HG02973 (cell line): ENCODE data around the gene MEIS2.

Source experiments
- ATAC-seq: cut with Tn5 transposase; IDR thresholded peaks from one replicate; pipeline ENCODE4 v1.9.1; 2021; ENCODE audit warnings: moderate library complexity; ENCODE audit not compliant: unreplicated experiment

Gene MEIS2

DNA sequence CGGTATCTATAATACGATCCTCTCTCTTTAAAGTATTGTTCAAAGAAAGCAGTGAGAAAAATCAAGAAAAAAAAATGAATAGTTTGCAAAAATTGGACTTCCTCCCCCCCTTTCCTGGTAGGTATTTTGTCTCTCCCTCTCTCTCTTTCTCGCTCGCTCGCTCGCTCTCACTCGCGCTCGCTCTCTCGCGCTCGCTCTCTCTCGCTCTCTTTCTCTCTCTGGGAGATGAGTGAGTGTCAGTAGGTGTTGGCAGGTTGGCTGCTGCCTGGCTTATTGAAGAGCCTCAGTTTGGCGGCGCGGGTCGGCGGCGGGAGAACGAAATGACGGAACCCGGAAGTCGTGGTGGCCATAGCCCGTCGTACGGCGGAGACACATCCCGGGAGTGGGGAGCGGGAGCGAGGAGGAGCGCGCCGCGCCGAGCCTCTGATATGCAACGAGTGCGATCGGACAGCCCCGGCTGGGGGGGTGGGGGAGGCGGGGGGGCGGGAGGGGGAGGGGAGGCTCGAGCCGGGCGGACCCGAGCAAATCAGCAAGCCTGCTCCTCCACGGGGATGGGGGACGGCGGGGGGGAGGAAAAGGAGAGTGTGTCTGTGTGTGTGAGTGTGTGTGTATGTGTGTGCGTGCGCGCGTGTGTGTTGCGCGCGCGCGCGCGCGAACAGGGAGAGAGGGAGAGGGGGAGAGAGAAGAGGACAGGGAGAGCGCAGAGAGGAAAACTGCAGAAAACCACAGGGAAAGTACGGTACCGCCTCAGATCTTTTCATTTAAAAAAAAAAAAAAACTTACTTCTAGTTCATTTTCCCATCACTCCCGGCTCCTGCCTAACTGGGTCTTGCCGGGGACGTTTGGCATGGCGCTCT, at the start of gene MEIS2:
MEIS2 (minus strand) TSS at position 441 of the 857 bp plus-strand sequence. CDS start 1,083 bp downstream, outside the sequence.
- ATAC-seq: no peak

DNA sequence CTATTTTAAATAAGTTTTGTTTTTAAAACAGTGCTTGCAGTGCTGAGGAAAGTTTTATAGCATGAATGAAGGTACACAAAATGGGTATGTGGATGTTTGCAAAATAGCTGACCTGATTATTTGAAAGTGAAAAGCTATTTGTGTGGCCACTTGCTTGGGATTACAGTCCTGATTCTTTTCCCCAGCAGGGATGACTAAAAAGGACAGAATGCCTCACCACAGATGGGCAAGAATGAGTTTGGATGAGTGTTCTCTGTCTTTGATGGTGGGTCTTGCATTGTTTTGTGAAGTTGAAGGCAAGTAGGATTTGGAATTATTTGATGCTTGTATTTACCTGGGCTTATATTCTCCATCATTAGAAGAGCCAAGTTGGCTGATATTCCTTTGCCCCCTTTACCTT, 48.8 kb upstream of the MEIS2 start:
- no peak for ATAC-seq

DNA sequence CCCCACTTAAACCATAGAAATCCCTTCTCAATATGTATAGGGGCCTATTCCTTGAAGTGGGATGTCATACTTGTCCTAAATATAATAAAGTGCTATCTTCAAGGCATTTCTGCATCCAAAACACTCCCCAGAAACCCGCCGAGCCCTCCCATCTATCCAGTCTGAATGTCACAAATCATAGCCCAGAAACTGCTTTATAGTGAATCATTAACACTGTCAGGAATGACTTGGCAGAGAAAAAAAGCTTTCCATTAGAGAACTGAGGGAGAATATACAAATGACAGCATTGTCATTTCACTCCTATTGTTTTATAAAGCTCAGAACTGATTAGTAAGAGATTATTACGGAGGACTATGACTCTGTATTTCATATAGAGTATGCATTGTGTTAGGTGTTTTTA, 48.4 kb upstream of the MEIS2 start:
- no peak for ATAC-seq

DNA sequence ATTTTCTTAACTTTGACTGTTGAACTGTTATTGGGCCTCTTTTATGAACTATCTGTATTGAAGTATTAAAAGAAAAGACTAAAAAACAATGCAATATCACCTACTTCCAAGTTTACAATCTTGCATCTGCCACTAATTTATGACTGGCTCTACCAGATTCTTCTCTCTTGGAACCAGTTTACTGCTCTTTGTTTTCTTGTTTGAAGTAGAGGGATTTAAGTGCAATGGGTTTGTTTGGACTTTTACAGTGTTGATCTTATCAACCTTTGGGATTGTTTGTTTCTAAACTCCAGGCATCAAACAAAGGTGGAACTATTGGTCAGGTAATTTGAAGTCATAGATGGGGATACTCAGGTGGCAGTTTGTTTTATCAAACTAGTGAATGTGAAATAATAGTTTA, 43.0 kb upstream of the MEIS2 start:
- no peak for ATAC-seq

DNA sequence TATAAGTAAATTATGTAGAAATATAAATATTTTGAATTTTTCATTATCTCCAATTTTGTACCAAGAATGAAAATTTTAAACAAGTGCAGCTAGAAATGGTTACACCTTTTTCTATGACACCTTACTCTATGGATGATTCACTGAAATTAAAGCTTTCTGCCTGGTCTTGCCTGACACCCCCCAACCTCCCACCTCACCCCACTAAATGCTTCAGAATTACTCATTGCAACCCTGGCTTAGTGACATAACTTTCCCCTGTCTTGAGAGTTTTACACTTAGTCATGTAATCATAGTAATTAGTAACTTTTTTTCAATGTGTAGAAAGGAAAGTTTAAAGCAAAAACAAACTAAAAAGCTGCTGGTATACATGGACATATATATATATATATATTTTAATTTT, 42.0 kb upstream of the MEIS2 start:
- no peak for ATAC-seq

DNA sequence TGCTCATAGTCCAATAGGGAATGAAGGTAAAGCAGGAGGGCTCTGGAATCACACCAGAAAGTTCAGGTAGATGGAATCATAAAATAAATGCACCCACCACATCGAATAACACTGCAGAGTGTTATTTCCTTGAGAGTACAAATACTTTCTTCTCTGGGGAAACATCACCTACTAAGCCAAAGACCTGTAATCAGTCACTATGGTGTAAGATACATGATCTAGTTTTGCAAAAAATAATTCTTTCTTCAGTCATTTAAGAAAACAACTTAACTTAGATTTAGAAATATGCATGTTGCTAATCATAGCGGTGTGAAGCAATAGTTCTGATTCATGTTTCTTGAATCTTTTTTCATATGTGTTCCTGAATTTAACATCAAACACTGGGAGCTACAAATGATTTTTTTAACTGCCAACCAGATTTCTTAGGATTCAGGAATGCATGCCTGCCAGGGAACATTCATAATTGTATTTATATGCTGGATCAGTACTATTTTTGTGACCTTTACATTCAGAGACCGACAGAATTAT, 40.2 kb upstream of the MEIS2 start:
- no peak for ATAC-seq

DNA sequence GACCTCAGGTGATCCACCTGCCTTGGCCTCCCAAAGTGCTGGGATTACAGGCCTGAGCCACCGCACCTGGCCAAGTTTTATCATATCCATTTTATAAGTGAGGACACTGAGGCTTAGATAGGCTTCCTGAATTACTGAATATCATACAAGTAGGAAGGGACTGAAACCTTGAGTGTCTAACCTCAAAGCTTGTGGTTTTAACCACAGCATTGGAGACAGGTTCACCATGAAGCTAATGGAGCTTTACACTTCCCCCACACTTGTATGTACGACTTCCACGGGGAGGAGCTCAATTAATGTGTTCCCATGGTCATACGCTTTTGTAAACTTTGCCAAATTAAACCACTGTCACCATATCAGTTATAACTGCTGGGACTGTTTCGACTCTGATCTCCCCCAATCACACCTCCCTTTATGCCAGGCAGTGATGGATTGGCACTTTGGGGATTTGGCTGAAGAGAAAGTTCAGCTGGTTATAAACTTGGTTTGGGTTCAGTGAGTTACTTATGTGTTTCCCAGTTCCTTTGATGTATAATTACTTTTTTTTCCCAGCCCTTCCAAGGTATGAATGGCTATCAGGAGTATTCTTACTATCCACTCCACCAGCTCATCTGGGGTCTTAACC, 38.4 kb upstream of the MEIS2 start:
- ATAC-seq: no peak

DNA sequence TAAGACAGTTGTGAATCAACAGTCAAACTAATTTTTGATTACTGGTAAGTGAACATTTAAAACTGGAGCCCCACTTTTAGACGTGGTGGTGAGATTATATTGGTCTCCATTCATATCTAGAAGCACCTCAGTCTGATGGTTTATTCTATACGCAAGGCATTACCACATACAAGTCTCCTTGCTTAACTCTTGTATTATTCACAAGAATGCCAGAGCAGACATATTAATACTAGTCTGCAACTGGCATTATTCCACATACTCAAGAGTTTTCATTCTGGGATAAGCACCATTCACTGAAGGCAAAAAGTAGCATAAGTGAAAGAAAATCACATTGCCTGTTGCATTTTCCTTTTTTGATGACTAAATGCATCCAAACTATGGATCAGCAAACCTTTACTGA, 36.9 kb upstream of the MEIS2 start:
- ATAC-seq: no peak

DNA sequence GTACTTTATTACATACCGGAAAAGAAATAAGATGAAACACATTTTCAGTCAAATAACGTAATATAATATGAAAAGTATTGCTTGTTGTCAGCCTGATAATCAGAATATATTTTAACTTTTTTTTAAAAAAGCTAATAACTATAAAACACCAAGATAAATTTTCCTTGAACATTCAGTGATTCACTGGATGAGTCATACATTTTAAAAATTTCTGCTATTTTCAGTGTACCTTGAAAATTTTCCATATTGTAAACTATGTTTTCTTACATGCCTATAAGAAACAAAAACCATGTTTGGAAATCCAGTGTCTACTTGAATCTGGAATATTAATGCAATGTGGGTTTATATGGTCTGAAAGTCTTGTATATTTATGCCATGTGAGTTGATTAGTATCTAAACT, 36.3 kb upstream of the MEIS2 start:
- ATAC-seq: no peak

DNA sequence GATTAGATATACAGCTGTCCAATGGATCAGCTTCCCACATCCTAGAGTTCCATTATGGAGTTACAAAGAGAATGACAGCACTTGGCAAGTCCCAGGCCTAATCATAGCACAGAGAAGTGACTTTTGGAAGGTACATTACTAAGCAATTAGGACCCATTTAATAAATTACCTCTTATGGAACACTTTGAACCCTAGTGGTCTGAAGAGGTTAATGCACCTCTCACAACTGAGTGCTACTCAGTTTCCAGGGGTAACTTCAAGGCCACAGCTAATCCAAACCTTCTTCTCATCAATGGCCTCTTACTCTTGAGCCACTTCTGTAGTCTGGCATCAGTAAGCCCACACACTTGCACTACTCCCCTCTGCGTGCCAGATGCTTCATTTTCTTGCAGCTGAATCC, 34.9 kb upstream of the MEIS2 start:
- ATAC-seq: peak; percentile 85

DNA sequence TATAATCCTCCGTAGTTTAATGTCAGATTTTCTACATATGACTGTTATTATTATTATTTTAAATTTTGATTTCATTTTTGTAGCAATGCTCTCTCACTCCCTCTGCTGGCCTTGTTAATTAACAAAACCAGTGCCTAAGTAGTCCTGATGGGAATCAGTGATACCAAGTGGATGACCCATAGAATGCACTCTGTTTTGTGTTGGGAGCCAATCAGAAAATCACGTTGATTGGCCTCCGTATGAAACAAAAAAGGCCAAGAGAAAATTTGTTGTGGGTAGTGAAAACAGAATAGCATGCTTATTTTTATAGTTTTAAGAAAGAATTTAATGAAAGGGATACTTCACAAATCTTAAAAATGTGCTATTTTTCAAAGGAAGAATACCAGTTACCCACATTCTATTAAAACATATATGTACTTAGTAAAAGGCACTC, 34.4 kb upstream of the MEIS2 start:
- ATAC-seq: no peak

DNA sequence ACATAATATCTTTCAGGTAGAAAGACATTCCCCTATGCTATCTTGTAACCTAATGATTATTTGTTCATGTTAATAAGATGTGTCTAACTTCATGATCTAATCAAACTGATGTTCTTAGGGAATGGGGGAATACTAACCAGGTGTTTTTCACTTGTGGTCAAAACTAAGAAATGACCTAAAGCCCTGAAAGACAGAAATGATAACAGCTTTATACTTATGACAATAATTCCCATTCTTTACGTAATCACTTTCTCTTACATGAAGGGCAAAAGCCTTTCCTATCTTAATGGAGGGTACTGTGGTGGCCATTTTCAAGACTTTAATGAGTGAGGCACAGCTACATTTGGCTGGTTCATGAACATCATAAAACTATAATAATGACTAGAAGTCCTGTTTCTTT, 33.9 kb upstream of the MEIS2 start:
- ATAC-seq: no peak

DNA sequence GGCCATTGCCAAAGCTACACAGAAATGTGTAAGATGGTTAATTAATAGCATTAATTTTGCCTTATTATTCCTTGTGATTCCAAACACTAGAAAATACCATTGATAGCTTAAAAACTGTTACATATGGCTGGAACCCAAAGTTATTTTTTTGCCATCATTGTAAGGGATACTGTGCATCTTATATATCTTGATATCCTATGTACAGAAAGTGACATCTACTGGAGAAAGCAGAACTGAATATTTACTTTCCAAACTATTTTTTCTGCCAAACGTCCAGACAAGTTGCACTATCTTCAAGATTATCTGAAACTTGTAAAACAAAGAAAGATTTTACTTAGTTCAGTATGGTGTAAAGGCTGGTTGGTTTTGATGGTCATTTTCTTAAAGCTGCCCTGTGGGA, 33.3 kb upstream of the MEIS2 start:
- no peak for ATAC-seq

DNA sequence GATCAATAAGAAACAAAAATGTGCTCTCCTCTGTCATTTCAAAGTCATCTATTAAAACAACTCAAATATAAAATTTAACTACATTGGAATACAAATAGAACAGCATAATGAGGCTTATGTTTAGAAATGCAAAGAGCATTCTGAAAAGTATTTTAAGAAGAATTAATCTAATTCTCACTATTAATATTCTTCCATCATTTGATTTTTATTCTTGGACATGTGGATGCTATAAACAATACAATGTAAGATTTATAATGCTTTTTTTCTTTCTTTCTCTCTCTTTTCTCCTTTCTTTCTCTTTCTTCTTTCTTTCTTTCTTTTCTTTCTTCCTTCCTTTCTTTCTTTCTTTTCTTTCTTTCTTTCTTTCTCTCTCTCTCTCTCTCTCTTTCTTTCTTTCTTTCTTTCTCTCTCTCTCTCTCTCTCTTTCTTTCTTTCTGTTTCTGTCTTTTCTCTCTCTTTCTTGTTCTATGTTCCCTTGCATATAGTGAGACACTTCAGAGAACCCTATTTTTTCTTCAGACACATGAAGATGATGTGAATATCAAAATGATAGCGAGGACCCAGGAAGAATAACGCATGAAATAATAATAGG, 32.6 kb upstream of the MEIS2 start:
- ATAC-seq: no peak

DNA sequence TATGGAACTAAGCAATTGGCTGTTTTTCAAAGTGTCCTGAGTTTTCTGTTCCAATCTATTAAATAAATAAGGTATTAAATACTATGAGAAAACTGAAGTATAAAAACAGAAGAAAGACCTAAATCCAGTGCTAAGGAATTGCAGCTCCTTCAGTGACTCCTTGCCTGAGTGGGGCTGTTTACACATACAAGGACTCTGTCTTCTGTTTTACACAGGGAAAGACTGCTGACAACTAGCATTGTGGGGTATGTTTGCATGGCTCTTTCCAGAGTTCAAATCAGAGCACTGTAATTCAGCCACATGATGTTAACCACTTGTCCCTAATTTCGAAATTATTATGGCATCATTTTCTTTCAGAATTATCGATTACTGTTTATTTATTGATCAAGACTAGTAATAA, 31.3 kb upstream of the MEIS2 start:
- ATAC-seq: no peak

DNA sequence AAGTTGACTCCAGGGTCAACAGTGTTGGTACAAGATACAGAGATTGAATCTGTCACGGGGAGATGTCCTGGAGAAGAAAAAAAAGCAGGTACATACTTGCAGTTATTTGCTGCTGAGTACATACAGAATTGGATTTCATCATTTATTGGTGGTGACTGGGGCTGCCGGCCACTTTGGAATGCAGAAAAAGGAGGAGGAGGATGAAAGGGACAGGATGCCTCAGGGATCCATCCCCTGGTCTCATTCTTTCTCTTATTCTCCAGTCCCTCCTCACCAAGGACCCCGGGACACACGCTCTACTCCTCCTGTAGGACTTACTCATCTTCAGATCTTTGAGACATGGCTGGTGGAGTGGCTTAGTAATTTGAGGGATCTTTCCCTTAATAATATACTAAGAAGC, 30.0 kb upstream of the MEIS2 start:
- no peak for ATAC-seq

DNA sequence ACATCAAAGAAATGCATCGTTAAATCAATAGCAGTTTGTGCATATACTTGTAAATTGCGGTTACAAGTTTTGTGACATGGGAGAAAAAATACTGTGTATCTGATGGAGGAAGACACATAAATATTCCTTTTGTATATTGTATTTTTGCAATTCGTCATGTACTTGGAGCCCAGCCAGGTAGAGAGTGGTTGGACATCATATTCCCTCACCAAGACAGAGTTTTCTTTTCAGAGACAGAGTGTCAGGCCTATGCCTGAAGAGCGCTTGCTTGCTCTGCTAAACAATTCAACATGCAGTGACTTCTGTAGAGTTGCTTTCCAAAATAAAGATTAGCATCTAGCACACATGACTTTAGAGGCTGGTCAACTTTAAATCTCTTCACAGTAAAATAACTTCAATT, 24.8 kb upstream of the MEIS2 start:
- no peak for ATAC-seq

DNA sequence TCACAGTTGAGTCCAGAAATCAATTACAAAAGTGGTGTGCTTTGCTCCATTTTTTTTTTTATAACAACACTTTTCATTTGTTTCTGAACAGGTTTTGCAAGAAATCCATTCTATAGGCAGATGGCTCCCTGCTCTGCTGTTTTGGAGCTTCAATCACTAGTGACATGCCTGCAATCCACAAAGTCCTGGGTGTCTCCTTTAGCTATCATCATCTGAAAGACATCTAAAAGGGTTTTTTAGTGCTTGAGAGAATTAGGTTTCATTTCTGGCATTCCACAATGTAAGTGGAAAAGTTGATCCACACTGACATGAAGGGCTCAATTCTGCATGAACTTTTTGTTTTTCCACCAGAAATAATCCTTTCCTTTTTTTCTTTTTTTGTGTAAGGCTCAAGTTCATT, 24.0 kb upstream of the MEIS2 start:
- ATAC-seq: no peak

DNA sequence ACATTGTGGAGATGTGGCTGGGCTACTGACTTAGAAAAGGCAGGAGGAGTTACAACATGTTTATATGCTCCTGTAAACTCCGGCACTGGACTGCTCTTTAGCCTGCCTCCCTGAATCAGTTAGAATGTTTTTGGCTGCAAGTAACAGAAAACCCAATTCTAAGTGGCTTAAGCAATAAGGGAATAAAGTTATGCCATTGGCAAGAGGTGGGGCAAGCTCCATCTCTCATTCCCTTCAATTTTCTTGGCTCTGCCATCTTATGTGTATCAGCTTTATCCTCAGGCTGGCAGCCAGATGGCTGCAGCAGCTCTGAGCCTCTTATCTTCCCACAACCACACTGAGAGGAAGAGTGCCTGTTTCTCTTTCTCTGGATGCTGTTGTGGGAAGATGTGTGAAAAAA, 22.4 kb upstream of the MEIS2 start:
- ATAC-seq: no peak

DNA sequence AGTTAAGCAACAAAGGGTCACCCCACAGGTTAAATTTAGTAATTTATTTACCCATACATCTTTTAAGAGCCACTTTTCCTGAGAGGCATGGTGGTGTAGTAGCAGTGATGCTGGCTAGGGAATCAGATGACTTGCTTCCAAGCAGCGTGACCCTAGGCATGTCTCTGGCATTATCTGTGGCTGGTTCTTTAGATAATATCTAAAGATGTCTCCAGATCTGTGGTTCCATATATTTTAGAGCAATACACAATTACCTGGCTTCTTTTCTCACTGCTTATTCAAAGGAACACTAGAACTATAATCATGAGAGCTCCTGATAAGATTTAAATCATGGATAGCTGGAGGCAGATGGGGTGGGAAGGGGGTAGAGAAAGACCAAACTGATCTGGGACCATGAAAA, 21.1 kb upstream of the MEIS2 start:
- no peak for ATAC-seq

DNA sequence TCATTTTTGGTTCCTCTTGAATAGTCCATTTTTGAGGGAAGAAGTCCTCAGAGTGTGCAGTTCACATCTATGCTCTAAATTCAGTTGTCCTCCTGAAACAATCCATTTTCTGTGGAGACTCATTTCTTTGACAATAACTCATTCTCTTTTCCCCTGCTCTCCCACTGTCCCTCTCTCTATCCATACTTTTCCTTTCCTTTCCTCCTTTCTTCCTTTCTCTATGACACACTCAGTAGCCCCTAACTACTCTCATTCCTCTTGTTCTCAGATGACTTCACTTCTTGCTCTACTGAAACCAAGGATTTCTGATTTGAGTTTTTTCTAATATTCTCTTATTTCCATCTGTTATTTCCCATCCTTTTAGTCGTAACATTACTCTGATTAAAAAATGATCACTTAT, 16.7 kb upstream of the MEIS2 start:
- ATAC-seq: no peak

DNA sequence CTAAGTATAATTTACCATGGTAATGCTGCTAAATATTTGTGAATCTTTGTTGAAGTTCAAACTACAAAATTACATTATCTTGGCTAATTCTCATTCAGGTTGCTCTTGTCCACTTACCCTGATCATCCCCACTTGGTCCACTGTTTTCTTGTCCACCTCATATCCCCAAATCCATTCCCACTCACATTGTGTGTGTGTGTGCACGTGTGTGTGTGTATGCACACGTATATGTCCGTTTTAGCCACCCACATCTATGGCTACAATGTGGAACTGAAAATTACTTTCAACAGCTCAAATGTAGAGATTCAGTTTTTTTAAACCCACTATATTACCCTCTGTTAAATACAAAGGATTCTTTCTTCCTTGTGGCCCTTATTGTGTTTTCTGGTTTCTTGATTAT, 15.2 kb upstream of the MEIS2 start:
- no peak for ATAC-seq
